Activated CD8-positive, alpha-beta T cell treated with anti-CD3 and anti-CD28 coated beads for 36 hours (primary cell): ENCODE data around the gene SGK1. TPM values are rescaled to one million over a fixed set of nuclear protein-coding genes. Genes with fewer than 3 reads are reported as not detected.

Experiments
- ATAC-seq: fragments of 200-7000 bp; cut with Tn5 transposase; one replicate; pipeline ENCODE4 v1.10.0; 2021; ENCODE audit warnings: mild to moderate bottlenecking, moderate library complexity
- CTCF ChIA-PET: fragments of 350-600 bp; sonication (Branson Sonifier 250); formaldehyde crosslinking; loops from one replicate; lab custom pipeline; 2021; ENCODE audit warnings: antibody characterized with exemption; lab: Charles Lee
- POLR2A ChIA-PET: fragments of 350-600 bp; sonication (Branson Sonifier 250); formaldehyde crosslinking; loops from one replicate; lab custom pipeline; 2021; ENCODE audit warnings: antibody characterized with exemption; lab: Charles Lee
- DNase-seq: peaks from one replicate; pipeline ENCODE4 v3.0.0-alpha.2; 2020
- H3K27ac Mint-ChIP-seq: one replicate; pipeline ENCODE4 v1.8.0; 2021; ENCODE audit warnings: mild to moderate bottlenecking, mixed read lengths
- H3K27me3 Mint-ChIP-seq: one replicate; pipeline ENCODE4 v1.8.0; 2021; ENCODE audit warnings: mixed read lengths
- H3K36me3 Mint-ChIP-seq: one replicate; pipeline ENCODE4 v1.8.0; 2021; ENCODE audit warnings: low read depth, mixed read lengths
- H3K4me1 Mint-ChIP-seq: one replicate; pipeline ENCODE4 v1.8.0; 2021; ENCODE audit warnings: low read depth, mixed read lengths
- H3K4me3 Mint-ChIP-seq: one replicate; pipeline ENCODE4 v1.8.0; 2021; ENCODE audit warnings: mild to moderate bottlenecking, moderate library complexity, mixed read lengths
- H3K9me3 Mint-ChIP-seq: one replicate; pipeline ENCODE4 v1.8.0; 2021; ENCODE audit warnings: mixed read lengths
- CTCF ChIP-seq: fragments of 200-600 bp; IDR thresholded peaks from one replicate; pipeline ENCODE4 v1.8.0; 2022; ENCODE audit warnings: antibody characterized with exemption, mild to moderate bottlenecking
- intact Hi-C: fragments of 100-400 bp; cut with micrococcal nuclease; formaldehyde crosslinking; loops from one replicate; pipeline ENCODE4 v1.10.0; 2022
- total RNA-seq, 2 experiments: library from RNA; stranded (reverse); gene quantifications; one replicate each; pipeline ENCODE4 v1.2.3, GENCODE V29; 2021

Gene SGK1
- total RNA-seq, 2 experiments from 2014 or later, result 46.4 to 53.4 TPM

GRCh38 chr6:134247231-134247833 is 70.6 kb downstream of the SGK1 start:
- CTCF ChIA-PET, result interaction anchor here (0.8 to 1.4 kb wide), 8 partner anchors 9 to 105 kb away, joined by 3 to 6 read pairs (median 3); no protein-coding TSS in a partner anchor
- DNase-seq (peak; percentile 92), ATAC-seq (peak; percentile 88)
- Mint-ChIP-seq H3K4me1 (peaks cover 56% of the 10 kb centered on the region), H3K9me3 (peaks cover 8% of the 10 kb centered on the region), H3K36me3 (peaks cover 3% of the 10 kb centered on the region), H3K27ac (peak overlapping the region; percentile 97), H3K4me3 (no peak overlapping the region), H3K27me3 (no peaks in the 10 kb centered on the region)
- POLR2A ChIA-PET, result interaction anchor here (0.6 to 2.4 kb wide), 10 partner anchors 8 to 105 kb away, joined by 3 to 9 read pairs (median 3); no protein-coding TSS in a partner anchor
- intact Hi-C loops, result loop anchor here (1.0 to 5.0 kb wide), 3 partner anchors 41 to 190 kb away; no protein-coding TSS in a partner anchor
- TF ChIP-seq CTCF, result no peak

- no peak for TF ChIP-seq CTCF
- Mint-ChIP-seq H3K9me3 (peaks cover 10% of the 10 kb centered on the region), H3K4me1 (peaks cover 65% of the 10 kb centered on the region), H3K27me3 (no peaks in the 10 kb centered on the region), H3K27ac (peak overlapping the region; percentile 97), H3K4me3 (no peak overlapping the region), H3K36me3 (peaks cover 7% of the 10 kb centered on the region)
- POLR2A ChIA-PET, result interaction anchor here (0.8 kb wide), 1 partner anchor 198 kb away, joined by 3 read pairs; no protein-coding TSS in a partner anchor
- intact Hi-C loops, result loop anchor here (2.0 to 5.0 kb wide), 2 partner anchors 71 to 192 kb away; no protein-coding TSS in a partner anchor
- CTCF ChIA-PET, result interaction anchor here (1.9 kb wide), 1 partner anchor 9 kb away, joined by 5 read pairs; no protein-coding TSS in a partner anchor
- no peak for DNase-seq
- ATAC-seq, result no peak
Measured at GRCh38 chr6:134245706-134246105, 72.2 kb downstream of the SGK1 start.

GRCh38 chr6:134245041-134245440 is 72.9 kb downstream of the SGK1 start:
- POLR2A ChIA-PET, result no interaction called here

GRCh38 chr6:134240665-134241431 is 77.1 kb downstream of the SGK1 start:
- intact Hi-C loops, result no loop called here
- Mint-ChIP-seq H3K27me3 (no peaks in the 10 kb centered on the region), H3K27ac (peak overlapping the region; percentile 99), H3K4me1 (peaks cover 60% of the 10 kb centered on the region), H3K4me3 (peak overlapping the region; percentile 51), H3K36me3 (peaks cover 7% of the 10 kb centered on the region), H3K9me3 (peaks cover 10% of the 10 kb centered on the region)
- peak; percentile 75 for ATAC-seq
- no peak for TF ChIP-seq CTCF
- POLR2A ChIA-PET, result no interaction called here
- CTCF ChIA-PET, result no interaction called here
- peak; percentile 91 for DNase-seq

More at GRCh38 chr6:134245041-134245440, 72.9 kb downstream of the SGK1 start:
- intact Hi-C loops, result loop anchor here (5.0 kb wide), 1 partner anchor 192 kb away; no protein-coding TSS in a partner anchor
- ATAC-seq (no peak), DNase-seq (no peak)
- H3K27ac Mint-ChIP-seq, result peak overlapping the region; percentile 97
- no peaks in the 10 kb centered on the region for H3K27me3 Mint-ChIP-seq
- no peak overlapping the region for H3K4me3 Mint-ChIP-seq
- H3K36me3 Mint-ChIP-seq, result peaks cover 9% of the 10 kb centered on the region
- peaks cover 65% of the 10 kb centered on the region for H3K4me1 Mint-ChIP-seq
- CTCF ChIA-PET, result interaction anchor here (1.9 kb wide), 1 partner anchor 8 kb away, joined by 5 read pairs; no protein-coding TSS in a partner anchor
- TF ChIP-seq CTCF, result no peak
- peaks cover 10% of the 10 kb centered on the region for H3K9me3 Mint-ChIP-seq
